H7 (cell line): ENCODE data around the gene RTN4. TPM values are rescaled to one million over a fixed set of nuclear protein-coding genes. Genes with fewer than 3 reads are reported as not detected.
"Not testable (repeated sequence)": the region's sequence is repeated elsewhere in the genome, so short reads cannot be mapped to it uniquely, and the experiment has no call there.

Experiments used
- DNase-seq: peaks from one replicate; pipeline ENCODE4 v3.0.0; 2012
- H3K27me3 ChIP-seq: 2 replicates; pipeline ENCODE4 v1.6.0; 2011; ENCODE audit warnings: mild to moderate bottlenecking, low read length; ENCODE audit not compliant: control insufficient read depth, insufficient read depth
- H3K36me3 ChIP-seq: replicated peaks from 2 replicates; pipeline ENCODE4 v1.5.1; 2011; ENCODE audit warnings: low read length; ENCODE audit not compliant: control insufficient read depth, insufficient read depth
- H3K4me3 ChIP-seq: 2 replicates; pipeline ENCODE4 v1.5.1; 2011; ENCODE audit warnings: low read depth, mild to moderate bottlenecking, control low read depth, low read length, moderate library complexity; ENCODE audit not compliant: insufficient read depth
- total RNA-seq: library from RNA; depleted of rRNA; stranded (reverse); fragments of >200 nt; shearing (Covaris generic); gene quantifications from 2 replicates; pipeline ENCODE4 v1.2.3, GENCODE V29; 2014

The RTN4 gene
- total RNA-seq, 1 experiment from 2014 or later, result 136 TPM

DNA sequence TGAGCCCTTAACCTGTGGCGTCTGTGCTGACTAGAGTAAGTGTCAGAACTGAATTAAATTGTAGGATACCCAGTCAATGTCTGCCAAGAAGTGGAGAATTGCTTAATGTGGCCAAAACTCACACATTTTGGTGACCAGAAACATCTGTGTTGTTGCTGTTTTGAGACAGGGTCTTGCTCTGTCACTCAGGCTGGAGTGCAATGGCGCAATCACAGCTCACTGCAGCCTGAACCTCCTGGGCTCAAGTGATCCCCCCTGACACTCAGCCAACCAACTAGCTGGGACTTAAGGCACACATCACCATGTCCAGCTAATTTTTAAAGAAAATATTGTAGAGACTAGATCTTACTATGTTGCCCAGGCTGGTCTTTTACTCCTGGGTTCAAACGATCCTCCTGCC lies 34.4 kb upstream of the RTN4 start:
- Histone ChIP-seq H3K4me3 (no peak overlapping the region), H3K36me3 (no peaks in the 10 kb centered on the region), H3K27me3 (no peaks in the 10 kb centered on the region)
- DNase-seq, result no peak

DNA sequence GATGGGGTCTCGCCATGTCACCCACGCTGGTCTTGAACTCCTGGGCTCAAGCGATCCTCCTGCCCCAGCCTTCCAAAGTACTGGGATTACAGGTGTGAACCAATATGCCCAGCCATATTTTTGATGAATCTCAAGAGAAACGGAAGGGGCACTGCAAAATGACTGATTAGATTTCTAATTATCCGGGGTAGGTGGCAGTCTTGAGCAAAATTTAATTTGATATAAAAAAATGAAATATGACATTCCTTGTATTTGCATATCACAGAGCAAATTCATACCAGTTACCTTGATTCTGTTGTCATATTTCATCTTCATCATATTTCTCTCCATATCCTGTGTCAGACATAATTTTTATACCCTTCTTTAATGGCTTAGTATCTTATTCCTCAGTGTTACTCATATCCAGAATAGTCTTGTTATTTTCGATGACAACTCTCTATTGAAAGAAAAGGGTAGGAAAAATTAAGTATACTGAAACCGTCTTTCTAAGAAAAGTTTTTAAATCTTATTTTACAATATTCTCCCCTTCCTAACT lies 30.0 kb upstream of the RTN4 start:
- Histone ChIP-seq H3K4me3 (no peak overlapping the region), H3K27me3 (no peaks in the 10 kb centered on the region), H3K36me3 (no peaks in the 10 kb centered on the region)
- DNase-seq, result no peak

DNA sequence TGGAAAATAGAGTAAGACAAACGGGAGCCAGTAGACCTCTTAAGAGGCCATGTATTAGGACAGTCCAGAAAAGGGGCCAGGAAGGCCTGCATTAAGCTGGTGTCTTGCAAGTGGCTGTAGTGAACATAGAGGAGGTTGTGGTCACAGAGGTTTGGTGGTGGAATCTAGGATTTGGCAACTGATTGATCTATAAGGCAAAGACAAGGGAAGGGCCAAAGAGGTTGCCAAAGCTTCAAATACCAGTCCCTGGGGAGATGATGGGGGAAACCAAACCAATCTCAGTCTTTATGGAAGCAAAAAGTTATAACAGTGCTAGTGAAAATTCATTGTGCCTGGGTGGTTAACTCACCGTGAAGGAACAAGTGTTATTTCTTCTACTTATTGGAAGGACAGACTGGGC lies 28.7 kb upstream of the RTN4 start:
- no peak for DNase-seq
- Histone ChIP-seq H3K4me3 (no peak overlapping the region), H3K36me3 (no peaks in the 10 kb centered on the region), H3K27me3 (no peaks in the 10 kb centered on the region)

DNA sequence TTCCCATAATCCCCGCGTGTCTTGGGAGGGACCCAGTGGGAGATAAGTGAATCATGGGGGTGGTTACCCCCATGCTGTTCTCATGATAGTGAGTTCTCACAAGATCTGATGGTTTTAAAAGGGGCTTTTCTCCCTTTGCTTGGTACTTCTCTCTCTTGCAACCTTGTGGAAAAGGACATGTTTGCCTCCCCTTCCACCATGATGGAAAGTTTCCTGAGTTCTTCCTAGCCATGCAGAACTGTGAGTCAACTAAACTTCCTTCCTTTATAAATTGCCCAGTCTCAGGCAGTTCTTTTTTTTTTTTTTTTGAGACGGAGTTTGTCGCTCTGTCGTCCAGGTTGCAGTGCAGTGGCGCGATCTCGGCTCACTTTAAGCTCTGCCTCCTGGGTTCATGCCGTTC lies 26.5 kb upstream of the RTN4 start:
- no peak overlapping the region for H3K4me3 ChIP-seq
- no peaks in the 10 kb centered on the region for H3K27me3 ChIP-seq
- no peaks in the 10 kb centered on the region for H3K36me3 ChIP-seq
- DNase-seq, result no peak

DNA sequence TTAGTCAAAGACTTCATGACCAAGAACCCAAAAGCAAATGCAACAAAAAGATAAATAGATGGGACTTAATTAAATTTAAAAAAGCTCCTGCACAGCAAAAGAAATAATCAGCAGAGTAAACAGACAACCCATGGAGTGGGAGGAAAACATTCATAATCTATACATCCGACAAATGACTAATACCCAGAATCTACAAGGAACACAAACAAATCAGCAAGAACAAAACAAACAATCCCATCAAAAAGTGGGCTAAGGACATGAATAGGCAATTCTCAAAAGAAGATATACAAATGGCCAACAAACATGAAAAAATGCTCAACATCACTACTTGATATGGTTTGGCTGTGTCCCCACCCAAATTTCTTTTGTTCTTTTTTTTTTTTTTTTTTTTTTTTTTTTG lies 25.8 kb upstream of the RTN4 start:
- H3K36me3 ChIP-seq, H3K4me3 ChIP-seq, DNase-seq, H3K27me3 ChIP-seq: not testable (repeated sequence)

DNA sequence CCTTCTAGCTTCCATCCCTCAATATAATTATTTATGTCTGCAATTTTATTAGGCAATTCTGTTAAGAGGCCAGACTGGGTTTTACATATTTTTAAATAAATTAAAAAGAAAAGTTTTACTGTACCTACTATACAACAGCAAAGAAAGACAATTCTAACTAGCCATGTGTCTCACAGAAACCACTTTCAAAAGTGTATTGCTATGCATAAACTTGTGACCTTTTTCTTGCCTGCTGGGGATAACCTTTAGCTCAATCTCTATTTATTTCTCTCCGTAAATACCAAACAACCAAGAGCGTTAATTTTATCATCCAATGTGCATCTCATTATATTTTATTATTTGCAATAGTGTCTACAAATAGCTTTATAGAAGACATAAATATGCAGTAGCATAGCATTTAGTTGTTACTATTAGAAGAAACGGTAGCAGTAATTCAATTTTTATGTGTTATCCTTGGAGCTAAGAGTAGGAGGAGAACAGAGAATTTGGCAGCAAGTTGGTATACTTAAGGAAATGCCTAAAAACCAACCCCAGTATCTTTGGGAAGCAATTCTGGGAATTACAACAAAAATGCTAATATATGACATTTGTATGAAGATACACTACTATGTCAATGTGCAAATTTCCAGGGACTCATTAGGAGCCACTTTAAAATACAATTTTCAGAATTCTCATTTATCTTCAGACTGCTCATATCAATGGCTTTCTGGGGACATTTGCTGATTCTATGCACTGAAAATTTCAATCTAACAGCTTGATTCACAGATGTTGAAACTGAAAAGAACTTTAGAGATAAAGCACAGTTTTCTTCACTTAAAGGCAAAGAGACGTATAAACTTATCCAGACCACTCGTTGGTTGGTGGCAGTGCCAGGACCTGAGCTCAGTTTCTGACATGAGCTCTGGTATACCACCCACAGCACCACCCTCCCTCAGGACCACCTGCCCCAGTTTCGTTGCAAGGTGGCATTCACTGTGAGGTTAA lies 23.0 kb upstream of the RTN4 start:
- Histone ChIP-seq H3K4me3 (no peak overlapping the region), H3K27me3 (no peaks in the 10 kb centered on the region), H3K36me3 (no peaks in the 10 kb centered on the region)
- no peak for DNase-seq

DNA sequence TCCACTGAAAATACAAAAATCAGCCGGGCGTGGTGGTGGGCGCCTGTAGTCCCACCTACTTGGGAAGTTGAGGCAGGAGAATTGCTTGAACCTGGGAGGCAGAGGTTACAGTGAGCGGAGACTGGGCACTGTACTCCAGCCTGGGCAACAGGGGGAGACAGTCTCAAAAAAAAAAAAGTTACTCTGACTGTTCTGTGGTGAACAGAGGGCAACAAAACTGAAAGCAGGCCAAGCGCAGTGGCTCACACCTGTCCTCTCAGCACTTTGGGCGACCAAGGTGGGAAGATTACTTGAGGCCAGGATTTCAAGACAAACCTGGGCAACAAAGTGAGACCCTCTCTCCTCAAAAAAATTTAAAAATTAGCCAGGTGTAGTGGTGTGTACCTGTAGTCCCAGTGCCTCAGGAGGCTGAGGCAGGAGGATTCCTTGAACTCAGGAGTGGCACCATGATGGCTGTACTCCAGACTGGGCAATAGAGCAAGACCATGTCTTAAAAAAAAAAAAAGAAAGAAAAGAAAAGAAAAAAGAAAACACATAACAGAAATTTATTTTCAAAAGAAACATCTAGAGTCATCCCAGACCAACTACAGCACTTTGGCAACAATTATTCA lies 13.6 kb upstream of the RTN4 start:
- H3K27me3 ChIP-seq, result no peaks in the 10 kb centered on the region
- no peak for DNase-seq
- no peak overlapping the region for H3K4me3 ChIP-seq
- no peaks in the 10 kb centered on the region for H3K36me3 ChIP-seq

DNA sequence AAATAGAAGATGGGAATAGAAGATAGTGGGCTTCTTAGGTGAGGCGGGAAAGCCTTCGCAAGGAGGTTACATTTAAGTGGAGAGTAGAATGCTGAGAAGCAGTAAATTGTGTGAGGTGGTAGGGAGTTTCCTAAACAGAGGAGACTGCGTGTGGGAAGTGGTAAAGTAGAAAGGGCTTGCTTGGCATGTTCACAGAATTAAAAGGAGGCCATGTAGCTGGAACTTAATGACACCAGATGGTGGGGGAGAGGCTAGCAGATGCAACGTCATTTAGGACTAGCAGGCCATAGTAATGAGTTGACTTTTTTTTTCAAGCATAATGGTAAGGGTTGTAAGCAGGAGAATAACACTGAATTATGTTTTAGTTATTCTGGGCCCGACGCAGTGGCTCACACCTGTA lies 13.0 kb upstream of the RTN4 start:
- DNase-seq, result no peak
- no peak overlapping the region for H3K4me3 ChIP-seq
- H3K36me3 ChIP-seq, result no peaks in the 10 kb centered on the region
- no peaks in the 10 kb centered on the region for H3K27me3 ChIP-seq

DNA sequence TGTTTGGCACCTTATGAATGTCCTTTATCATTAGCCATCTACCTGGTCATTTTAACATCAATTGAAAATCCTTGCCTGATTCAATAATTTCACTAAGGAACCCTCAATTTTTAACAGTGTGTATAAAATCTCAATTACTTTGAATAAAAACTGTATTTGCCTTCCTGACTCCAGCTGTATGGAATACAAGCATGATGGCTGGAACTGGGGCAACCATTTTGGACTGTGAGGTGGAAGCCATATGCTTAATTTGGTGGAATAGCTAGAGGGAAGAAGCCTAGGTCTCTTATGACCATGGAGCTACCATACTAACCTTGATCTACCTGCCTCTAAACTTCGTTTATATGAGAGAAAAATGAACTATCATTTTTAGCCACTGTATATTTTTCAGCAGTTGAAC lies 12.5 kb upstream of the RTN4 start:
- Histone ChIP-seq H3K27me3 (no peaks in the 10 kb centered on the region), H3K4me3 (no peak overlapping the region), H3K36me3 (no peaks in the 10 kb centered on the region)
- no peak for DNase-seq

DNA sequence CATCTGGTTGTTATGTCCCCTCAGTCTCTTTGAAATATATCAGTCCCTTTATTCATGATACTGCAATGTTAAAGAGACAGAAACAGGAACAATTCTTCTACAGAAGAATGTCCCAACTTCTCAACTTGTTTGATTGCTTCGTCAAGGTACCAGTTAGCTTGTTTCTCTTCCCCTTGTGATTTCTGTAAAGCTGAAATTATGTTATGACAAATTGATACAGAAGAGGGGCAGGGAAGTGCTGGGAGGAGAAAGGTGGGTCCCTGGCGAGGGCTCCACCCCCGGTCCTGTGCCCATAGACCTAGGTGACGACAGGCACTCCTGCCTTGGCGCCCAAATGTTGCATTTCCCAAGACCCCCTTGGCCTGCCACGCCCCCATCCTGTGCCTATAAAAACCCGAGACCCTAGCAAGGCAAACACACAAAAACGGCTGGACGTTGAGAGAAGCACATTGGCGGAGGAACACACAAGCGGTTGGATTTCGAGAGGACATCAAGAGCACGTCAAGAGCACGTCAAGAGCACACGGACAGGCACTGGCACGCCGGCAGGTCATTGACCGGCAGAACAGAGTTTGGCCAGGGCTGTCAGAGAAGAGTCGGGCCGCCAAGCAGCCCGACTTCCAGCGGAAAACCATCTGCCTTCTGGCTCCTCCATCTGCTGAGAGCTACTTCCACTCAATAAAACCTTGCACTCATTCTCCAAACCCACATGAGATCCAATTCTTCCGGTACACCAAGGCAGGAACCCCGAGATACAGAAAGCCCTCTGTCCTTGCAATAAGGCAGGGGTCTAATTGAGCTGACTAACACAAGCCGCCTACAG lies 11.5 kb upstream of the RTN4 start:
- no peaks in the 10 kb centered on the region for H3K27me3 ChIP-seq

DNA sequence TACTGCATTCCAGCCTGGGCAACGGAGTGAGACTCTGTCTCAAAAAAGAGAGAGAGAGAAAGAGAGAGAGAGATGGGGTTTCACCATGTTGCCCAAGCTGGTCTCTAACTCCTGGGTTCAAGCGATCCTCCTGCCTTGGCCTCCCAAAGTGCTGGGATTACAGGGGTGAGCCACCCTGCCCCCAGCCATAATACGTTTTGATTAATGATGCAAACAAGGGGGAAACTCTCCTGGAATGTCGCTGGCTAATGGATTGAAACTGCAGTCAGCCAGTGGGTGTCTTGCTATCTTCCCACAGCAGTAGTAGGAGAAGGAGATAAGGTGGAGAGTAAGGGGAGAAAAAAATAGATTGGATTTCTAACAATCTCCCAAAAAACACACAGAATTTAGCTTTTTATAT lies 9.5 kb upstream of the RTN4 start:
- DNase-seq, result no peak
- Histone ChIP-seq H3K36me3 (no peaks in the 10 kb centered on the region), H3K27me3 (no peaks in the 10 kb centered on the region), H3K4me3 (no peak overlapping the region)

More for the DNA sequence above, 11.5 kb upstream of the RTN4 start:
- no peaks in the 10 kb centered on the region for H3K36me3 ChIP-seq
- H3K4me3 ChIP-seq, result no peak overlapping the region
- no peak for DNase-seq

DNA sequence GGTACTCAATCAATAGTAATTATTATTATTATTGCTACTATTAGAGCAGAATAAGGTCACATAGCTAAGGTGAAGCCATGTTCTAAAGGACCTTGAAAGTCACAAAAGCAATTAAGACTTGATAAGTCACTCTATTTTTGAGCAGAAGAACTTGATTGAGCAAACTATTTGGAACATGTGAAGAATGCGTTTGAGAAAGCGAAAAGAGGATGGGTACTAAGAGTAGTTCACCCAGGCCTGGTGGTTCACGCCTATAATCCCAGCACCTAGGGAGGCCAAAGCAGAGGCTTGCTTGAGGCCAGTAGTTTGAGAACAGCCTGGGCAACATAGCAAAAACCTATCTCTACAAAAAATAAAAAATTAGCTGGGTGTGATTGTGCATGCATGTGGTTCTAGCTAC lies 7.2 kb upstream of the RTN4 start:
- H3K36me3 ChIP-seq, result no peaks in the 10 kb centered on the region
- no peaks in the 10 kb centered on the region for H3K27me3 ChIP-seq
- no peak overlapping the region for H3K4me3 ChIP-seq
- no peak for DNase-seq

DNA sequence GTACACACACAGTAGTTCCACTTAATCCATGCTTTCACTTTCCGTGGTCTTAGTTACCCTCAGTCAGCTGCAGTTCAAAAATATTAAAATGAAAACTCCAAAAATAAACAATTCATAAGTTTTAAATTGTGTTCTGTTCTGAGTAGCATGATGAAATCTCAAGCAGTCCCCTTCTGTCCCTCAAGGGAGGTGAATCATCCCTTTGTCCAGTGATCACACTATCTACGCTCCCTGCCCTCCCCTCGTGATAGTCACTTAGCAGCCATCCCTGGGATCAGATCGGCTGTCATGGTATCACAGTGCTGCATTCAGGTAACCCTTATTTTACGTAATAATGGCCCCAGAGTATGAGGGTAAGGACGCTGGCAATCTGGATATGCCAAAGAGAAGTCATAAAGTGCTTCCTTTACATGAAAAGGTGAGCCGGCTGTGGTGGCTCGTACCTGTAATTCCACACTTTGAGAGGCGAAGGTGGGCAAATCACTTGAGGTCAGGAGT lies 5.8 kb upstream of the RTN4 start:
- Histone ChIP-seq H3K4me3 (no peak overlapping the region), H3K36me3 (no peaks in the 10 kb centered on the region), H3K27me3 (no peaks in the 10 kb centered on the region)
- DNase-seq, result peak; percentile 40

DNA sequence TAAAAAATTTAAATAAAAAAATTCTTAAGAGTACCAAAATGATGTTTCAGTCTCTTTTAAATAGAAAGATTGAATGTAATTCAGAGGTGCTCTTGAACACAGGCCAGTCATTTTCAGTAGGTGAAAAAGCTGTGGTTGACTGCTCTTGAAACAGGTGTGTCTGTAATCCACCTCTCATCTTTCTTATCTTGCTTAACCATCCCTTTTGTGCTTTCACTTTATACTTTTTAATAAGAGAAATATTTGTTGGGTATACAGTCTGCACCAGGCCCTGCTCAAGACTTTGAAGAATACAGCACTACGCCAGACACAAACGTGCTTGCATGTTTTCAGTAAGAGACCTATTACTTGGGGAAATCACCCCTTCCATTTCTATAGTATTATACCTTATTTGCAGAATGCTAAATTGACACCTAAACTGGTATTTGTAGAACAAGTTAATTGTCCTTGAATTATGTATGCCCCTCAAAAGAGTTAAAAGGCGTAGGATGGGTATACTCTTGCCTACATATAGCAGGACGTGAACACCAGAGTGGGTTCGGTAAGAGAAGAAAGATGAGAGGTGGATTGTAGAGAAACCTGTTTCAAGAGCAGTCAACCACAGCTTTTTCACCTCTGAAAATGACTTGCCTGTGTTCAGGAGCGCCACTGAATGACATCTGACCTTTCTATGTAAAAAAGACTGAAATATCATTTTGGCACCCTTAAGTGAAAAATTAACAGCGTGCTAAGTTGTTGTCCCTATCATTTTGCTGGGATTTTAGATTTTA lies 4.0 kb upstream of the RTN4 start:
- DNase-seq, result no peak
- Histone ChIP-seq H3K36me3 (no peaks in the 10 kb centered on the region), H3K27me3 (no peaks in the 10 kb centered on the region)

More for the DNA sequence above, 4.0 kb upstream of the RTN4 start:
- no peak overlapping the region for H3K4me3 ChIP-seq
